ENCODE data around the gene HRK.

The HRK gene

DNA sequence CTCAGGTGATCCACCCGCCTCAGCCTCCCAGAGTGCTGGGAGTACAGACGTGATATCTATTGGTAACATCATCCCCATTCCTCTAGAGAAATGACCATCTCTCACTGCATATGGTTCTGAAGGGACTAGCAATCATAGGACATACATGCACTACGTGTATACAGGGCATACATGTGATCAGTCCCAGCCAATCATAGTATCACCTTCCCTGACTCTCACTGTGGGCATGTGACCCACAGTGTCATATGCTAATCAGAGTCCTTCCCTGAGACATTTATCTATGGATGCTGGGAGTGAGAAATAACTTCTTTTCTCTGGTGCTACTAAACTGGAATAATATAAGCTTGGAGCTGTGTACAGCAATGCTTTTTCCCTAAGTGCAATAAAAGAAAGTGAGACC, 17.4 kb upstream of the HRK start:
- no peak for DNase-seq (ENCODE audit: low read depth in 2 of 2)

- DNase-seq (ENCODE audit: low read depth in 2 of 2), result no peak
Measured at GRCh38 chr12:116897476-116897875, 16.2 kb upstream of the HRK start.

DNA sequence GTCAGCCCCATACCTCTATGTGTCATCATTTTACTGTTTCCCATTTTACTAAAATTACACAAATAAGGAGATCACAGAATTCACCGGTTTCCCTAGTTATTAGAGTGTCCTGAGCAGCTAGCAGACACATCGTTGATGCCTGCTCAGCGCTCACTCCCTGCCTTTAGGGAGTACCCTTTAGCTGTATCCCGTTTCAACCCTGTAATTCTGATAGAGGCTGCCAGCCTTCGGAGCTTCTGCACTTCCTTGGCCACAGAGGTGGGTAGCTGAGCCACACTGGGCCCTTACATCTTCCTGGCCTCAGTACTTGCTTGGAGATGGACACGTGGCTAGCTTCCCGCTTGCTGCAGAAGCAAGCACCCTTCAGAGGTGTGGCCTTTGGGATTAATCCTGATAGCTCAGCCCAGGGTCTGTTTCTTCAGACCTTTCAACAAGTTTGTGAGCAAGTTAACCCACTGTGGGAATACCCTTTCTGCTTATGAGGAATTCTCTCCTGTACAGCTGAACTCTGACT, 15.2 kb upstream of the HRK start:
- no peak for DNase-seq (ENCODE audit: low read depth in 2 of 2)

- no peak for DNase-seq (ENCODE audit: low read depth in 2 of 2)
Measured at GRCh38 chr12:116894913-116895312, 13.7 kb upstream of the HRK start.

DNA sequence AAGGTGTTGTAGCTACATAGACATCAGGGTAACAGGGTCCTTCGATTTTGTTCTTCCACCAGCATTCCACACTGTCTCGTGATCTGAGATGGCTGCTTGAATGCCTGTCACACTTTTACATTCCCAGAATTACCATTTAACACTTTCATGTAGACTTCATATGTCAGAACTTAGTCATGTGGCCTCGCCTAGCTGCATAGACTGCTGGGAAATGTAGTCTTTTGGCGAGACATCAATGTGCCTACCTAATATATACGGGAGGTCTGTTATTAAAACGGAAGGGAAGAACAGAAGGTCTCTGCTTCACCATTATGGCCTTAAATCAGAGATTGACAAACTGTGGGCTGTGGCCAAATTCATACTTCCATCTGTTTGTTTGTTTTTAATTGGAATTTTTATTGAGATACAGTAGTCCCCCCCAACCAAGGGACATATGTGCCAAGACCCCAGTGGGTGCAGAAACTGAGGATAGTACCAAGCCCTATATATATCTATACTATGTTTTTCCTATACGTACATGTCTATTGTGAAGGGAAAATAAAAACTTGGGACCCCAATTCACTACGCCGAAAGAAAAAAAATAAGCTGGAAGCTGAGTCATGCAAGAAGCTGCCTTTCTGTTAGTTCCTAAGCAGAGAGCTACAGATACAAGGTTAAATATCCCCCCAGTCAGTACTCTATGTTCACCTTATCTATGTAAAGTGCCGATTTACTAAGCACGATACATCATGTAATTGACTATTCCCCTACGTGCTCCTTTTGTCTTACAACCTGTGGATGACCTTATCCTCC, 11.3 kb upstream of the HRK start:
- no peak for DNase-seq (ENCODE audit: low read depth in 2 of 2)

DNA sequence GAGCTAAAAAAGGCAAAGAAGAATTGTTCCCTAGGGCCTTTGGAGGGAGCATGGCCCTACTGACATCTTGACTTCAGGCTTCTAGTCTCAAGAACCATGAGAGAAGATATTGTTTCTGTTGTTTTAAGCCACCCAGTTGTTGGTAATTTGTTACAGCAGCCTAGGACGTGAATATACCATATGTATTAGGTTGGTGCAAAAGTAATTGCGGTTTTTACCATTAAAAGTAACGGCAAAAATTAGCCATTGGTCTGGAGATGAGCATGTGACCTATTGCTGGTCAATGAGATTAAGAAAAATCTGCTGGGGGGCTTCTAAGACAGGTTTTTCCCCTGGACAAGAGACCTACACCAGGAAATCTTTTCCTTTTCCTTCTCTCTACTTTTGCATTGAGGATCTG, 9.8 kb upstream of the HRK start:
- DNase-seq (ENCODE audit: low read depth in 2 of 2), result no peak

DNA sequence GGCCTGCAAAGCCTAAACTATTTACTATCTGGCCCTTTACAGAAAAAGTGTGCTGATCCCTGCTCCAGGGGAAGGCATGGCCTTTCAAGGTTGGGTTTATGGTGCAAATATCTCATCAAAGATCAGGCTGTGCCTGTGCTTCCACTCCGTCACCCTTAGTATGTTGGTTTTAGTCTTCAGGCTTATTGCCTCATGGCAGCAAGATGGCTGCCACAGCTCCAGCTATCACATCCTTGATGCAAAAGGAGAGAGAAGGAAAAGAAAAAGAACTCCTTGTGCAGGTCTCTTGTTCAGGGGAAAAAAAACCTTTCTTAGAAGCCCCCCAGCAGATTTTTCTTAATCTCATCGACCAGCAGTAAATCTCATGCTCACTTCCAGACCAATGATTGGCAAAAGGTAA, 9.1 kb upstream of the HRK start:
- no peak for DNase-seq (ENCODE audit: low read depth in 2 of 2)

GRCh38 chr12:116887897-116888296, 6.7 kb upstream of the HRK start:
- DNase-seq (ENCODE audit: low read depth in 2 of 2), result no peak

DNA sequence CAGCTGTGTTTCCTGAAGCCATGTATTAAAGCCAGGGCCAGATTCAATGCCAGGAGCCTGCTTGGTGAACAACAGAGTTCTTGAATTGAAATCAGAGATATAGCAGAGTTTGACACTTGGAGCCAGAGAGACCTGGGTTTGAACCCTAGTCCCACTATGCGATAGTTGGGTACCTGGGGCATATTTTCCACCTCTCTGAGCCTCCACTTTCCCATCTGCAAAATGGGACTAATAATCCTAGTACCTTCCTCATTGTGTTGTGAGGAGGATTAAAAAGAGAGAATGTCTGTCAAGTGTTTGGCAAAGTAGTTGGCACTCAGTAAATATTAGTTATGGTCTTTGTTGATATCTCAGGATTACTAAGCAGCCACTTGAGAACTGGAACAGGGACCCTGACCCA, 6.0 kb upstream of the HRK start:
- no peak for DNase-seq (ENCODE audit: low read depth in 2 of 2)

GRCh38 chr12:116885491-116885890, 4.2 kb upstream of the HRK start:
- no peak for DNase-seq (ENCODE audit: low read depth in 2 of 2)

DNA sequence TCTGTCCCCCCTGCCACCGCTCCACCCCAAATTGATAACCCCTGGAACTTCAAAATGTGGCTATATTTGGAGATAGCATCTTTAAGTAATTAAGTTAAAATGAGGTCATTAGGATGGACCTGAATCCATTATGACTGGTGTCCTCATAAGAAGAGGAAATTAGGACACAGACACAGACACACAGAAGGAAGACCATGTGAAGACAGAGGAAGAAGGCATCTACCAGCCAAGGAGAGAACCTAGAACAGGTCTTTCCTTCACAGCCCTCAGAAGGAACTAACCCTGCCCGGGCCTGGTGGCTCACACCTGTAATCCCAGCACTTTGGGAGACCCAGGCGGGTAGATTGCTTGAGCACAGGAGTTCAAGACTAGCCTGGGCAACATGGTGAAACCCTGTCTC, 3.6 kb upstream of the HRK start:
- no peak for DNase-seq (ENCODE audit: low read depth in 2 of 2)

DNA sequence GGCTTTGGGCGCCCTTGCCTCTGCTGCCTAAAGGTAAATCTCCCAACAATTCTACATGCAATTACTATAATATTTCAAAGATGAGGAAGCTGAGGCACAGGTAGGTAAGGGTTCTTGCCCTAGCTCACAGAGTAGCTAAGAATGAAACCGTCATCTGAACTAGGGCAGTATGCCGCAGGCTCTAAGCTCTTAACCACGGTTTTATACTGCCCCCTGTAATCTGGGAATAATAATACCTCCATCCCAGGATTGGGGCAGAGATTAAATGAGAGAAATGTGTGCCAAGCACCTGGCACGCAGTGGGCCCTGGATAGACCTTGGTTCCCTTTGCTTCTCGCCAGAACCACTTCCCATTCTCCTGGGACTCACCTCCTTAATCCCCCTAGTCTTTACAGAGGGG, 1.5 kb upstream of the HRK start:
- no peak for DNase-seq (ENCODE audit: low read depth in 2 of 2)

- DNase-seq (ENCODE audit: low read depth in 2 of 2), result no peak
Measured at GRCh38 chr12:116881877-116882507, 751 bp upstream of the HRK start.

DNA sequence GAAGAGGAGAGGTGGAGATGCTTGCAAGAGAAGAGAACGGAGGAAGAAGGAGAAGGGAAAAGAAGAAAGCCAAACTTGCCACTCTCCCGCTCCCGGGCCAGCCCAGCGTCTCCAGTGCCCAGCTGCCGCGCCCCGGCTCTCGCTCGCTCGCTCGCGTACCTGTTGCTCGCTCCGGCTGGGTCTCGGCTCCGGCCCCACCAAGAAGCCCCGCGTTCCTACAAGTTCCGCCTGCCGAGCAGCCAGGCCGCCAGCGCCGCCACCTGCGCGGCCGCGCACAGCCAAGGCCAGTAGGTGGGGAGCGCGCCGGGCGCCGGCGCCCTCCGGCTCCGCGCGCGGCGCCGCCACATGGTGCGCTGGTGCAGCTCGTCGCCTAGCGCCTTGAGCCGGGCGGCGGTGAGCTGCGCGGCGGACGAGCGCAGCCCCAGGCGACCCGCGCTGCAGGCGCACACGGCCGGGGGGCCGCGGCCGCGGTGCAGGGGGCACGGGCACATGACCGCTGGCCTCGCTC, 370 bp downstream of the HRK start:
- peak; percentile 28 to 30 for DNase-seq (ENCODE audit: low read depth in 2 of 2)

GRCh38 chr12:116880213-116880816, 926 bp downstream of the HRK start:
- no peak for DNase-seq (ENCODE audit: low read depth in 2 of 2)

DNA sequence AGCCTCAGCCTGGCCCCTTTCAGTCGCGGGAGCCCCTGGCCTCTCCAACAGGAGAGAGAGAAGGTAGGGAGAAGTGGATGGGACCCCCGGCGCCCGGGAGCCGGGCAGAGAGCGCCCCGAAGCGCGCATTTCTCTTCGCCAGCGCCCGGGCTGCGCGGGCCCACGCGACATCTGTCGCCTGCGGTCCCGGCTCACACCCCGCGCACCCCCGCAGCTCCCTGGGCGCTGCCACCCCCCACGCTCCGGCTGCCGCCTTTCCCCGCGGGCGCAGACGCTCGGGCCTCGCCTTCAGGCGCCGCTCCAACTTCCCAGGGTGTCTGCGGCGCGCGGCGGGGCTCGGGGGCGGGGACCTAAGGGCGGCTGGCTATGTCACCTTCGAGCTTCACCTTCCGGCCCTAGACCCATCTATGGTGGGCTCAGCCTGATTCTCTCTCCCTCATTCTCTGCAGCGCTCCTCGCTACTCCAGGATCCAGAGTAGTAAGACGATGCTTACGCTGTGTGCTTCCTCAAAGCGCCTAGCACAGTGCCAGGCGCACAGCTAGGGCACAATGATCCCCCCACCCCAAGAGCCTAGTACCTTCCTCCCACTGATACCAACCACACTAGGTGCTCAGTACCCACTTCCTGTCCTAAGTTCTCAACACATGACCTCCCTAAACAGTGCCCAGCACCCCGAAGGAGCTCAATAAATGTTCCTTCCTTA, 1.6 kb downstream of the HRK start:
- no peak for DNase-seq (ENCODE audit: low read depth in 2 of 2)

- DNase-seq (ENCODE audit: low read depth in 2 of 2), result no peak
Measured at GRCh38 chr12:116878567-116879508, 2.4 kb downstream of the HRK start.

DNA sequence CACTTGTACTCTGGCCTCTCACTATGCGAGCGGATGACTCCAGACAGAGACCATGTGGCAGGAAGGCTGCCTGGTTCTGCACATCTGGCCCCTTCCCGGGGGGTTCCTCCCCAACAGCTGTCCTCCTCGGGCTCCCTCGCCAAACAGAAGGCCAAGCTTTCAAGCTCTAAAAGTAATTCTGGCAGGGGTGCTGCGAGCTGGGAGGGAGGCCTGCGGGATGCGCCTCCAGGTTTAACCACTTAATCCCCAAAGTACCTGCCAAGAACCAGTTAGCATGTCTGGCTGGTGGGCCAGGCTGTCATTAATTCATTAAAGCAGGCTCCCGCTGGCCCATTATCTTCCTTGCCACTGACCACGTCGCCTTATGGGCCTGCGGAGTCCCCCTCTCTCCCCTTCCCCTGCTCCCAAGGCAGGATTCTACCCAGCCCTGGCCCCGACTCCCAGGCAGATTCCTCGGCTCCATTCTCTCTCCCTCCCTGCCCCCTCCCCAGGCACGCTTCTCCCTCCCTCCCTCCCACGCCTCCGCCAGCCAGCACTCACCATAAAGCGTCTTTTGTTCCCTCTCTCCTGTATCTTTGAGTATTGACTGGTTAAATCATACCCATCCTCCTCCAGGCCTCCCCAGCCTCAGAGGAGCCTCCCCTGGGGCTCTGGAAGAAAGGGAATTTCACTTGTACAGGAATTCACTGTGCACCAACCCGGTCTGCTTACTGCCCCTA, 4.9 kb downstream of the HRK start:
- no peak for DNase-seq (ENCODE audit: low read depth in 2 of 2)

DNA sequence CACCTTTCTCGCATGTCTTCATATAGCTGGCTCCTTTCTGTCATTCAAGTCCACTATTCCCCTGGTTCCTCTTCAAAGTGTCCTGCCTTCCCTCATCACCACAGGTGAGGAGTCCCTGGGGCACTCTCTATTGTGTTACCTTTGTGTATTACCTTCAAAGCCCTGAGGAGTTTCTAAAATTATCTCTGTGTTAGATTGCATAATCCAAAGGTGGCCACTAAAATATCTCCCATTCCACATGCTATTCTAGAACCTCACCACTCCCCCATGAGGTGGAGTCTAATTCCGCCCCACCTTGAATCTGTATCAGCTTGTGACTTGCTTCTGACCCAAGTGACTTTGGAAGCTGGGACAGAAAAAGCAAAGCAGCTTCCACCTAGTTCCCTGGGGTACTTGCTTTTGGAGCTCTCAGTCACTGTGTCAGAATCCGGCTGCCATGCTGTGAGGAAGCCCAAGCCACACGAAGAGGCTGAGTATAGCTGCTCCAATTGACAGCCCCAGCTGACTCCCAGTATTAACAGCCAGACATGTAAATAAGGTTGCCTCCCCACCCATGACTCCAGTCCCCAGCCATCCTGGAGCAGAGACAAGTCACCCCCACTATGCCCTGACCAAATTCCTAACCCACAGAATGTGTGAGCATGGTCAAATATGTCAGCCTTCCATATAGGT, 6.8 kb downstream of the HRK start:
- no peak for DNase-seq (ENCODE audit: low read depth in 2 of 2)

GRCh38 chr12:116870306-116870705, 10.9 kb downstream of the HRK start:
- no peak for DNase-seq (ENCODE audit: low read depth in 2 of 2)

Measured in stimulated activated CD8-positive, alpha-beta memory T cell treated with anti-CD3 and anti-CD28 coated beads, Interleukin-15, amount 100 ng/mL, for 48 hours (primary cell).